ENCODE results near the gene ANTXRL.
"Not testable (repeated sequence)": the region's sequence is repeated elsewhere in the genome, so short reads cannot be mapped to it uniquely, and the experiment has no call there.

Gene ANTXRL

DNA sequence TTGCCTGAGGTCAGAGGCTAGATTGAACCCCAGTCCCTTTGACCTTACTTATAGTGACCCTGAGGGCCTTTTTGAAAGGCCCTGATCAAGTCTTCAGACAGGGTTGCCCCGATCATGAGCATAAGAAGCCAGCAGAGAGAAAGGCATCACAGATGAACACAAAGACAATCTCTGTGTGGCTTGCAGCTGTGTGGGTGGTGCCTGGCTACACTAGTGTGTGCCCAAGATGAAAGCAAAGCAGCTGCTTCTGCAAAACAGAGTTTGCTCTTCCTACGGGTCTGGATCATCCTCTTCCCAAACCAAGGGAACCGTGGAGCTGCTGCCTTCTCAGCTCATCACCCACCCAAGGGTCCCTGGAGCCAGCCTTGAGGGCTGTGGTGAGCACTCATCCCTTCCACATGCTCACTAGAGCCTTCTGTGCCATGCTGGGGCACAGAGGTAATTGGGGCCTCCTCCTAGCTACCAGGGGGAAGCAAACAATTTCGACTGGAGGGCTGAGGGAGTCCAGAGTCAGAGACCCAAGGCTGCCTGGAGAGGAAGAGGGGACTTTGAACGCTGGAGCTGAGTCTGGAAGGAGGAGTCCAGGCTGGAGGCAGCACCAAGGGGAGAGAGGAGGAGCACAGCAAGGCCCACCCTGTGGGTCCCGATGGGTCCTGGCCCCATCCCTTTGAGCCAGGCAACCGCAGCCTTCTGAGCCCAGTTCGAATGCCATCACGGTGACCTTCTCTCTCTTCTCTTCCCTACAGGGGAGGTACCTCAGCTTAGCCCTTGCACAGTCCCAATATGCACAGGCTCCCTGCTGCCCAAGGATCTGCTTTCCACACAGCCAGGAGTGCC is 42.3 kb downstream of the ANTXRL start:
- Histone ChIP-seq H3K27ac (ENCODE audit: insufficient read depth in 1 of 2, low read depth in 1 of 2, low read length in 2 of 2, poor library complexity in 1 of 2, severe bottlenecking in 2 of 2) (no peak overlapping the region), H3K4me1 (ENCODE audit: control extremely low read depth in 1 of 4, control insufficient read depth in 4 of 4, insufficient read depth in 4 of 4, low read length in 3 of 4) (no peaks in the 10 kb centered on the region), H3K36me3 (ENCODE audit: control insufficient read depth in 4 of 4, insufficient read depth in 4 of 4, low read length in 3 of 4) (no peaks in the 10 kb centered on the region), H3K4me3 (ENCODE audit: control insufficient read depth in 1 of 7, extremely low read depth in 1 of 7, insufficient read depth in 4 of 7, low read depth in 2 of 7, low read length in 6 of 7) (no peak overlapping the region), H3K27me3 (replicated peaks in 2 of 5; ENCODE audit: control insufficient read depth in 4 of 5, insufficient read depth in 5 of 5, low read length in 4 of 5) (no peaks in the 10 kb centered on the region), H3K9me3 (ENCODE audit: control extremely low read depth in 1 of 5, control insufficient read depth in 4 of 5, insufficient read depth in 2 of 5, low read depth in 1 of 5, low read length in 4 of 5) (no peaks in the 10 kb centered on the region)
- DNase-seq: no peak
- 94% methylated on average over 9 of the region's 9 CpGs for WGBS (ENCODE audit: insufficient coverage)
- ChIA-PET CTCF (no interaction called here), POLR2A (no interaction called here)

- Histone ChIP-seq H3K27me3 (replicated peaks in 2 of 5; ENCODE audit: control insufficient read depth in 4 of 5, insufficient read depth in 5 of 5, low read length in 4 of 5) (no peaks in the 10 kb centered on the region), H3K36me3 (ENCODE audit: control insufficient read depth in 4 of 4, insufficient read depth in 4 of 4, low read length in 3 of 4) (no peaks in the 10 kb centered on the region), H3K4me3 (ENCODE audit: control insufficient read depth in 1 of 7, extremely low read depth in 1 of 7, insufficient read depth in 4 of 7, low read depth in 2 of 7, low read length in 6 of 7) (no peak overlapping the region), H3K9me3 (ENCODE audit: control extremely low read depth in 1 of 5, control insufficient read depth in 4 of 5, insufficient read depth in 2 of 5, low read depth in 1 of 5, low read length in 4 of 5) (no peaks in the 10 kb centered on the region), H3K4me1 (ENCODE audit: control extremely low read depth in 1 of 4, control insufficient read depth in 4 of 4, insufficient read depth in 4 of 4, low read length in 3 of 4) (no peaks in the 10 kb centered on the region), H3K27ac (ENCODE audit: insufficient read depth in 1 of 2, low read depth in 1 of 2, low read length in 2 of 2, poor library complexity in 1 of 2, severe bottlenecking in 2 of 2) (no peak overlapping the region)
- CTCF ChIA-PET: no interaction called here
- POLR2A ChIA-PET: no interaction called here
- no peak for DNase-seq
- 92% methylated on average over 8 of the region's 8 CpGs for WGBS (ENCODE audit: insufficient coverage)
These were observed 42.9 kb downstream of the ANTXRL start for GRCh38 chr10:46329690-46330016.

DNA sequence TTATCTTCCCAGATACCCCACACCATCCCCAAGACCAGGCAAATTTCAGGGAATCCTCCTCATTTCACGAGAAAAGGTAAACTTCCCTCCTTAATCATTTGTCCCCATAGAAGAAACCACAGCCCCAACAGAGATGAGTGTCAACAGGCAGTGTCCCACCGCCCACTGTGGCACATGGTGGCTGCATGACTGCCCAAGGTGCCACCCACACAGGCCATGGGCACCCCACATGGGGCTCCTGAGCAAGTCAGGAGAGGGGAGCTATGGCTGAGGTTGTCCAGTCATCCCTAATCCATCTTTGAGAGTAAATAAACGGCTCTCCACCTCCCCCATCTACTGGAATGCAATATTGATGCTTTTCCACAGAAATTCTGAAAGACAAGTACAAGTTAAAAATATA is 44.1 kb downstream of the ANTXRL start:
- no peaks in the 10 kb centered on the region for H3K4me1 ChIP-seq (ENCODE audit: control extremely low read depth in 1 of 4, control insufficient read depth in 4 of 4, insufficient read depth in 4 of 4, low read length in 3 of 4)
- DNase-seq: no peak
- no peaks in the 10 kb centered on the region for H3K36me3 ChIP-seq (ENCODE audit: control insufficient read depth in 4 of 4, insufficient read depth in 4 of 4, low read length in 3 of 4)
- no peaks in the 10 kb centered on the region for H3K9me3 ChIP-seq (ENCODE audit: control extremely low read depth in 1 of 5, control insufficient read depth in 4 of 5, insufficient read depth in 2 of 5, low read depth in 1 of 5, low read length in 4 of 5)
- no peak overlapping the region for H3K27ac ChIP-seq (ENCODE audit: insufficient read depth in 1 of 2, low read depth in 1 of 2, low read length in 2 of 2, poor library complexity in 1 of 2, severe bottlenecking in 2 of 2)
- no peaks in the 10 kb centered on the region for H3K27me3 ChIP-seq (replicated peaks in 2 of 5; ENCODE audit: control insufficient read depth in 4 of 5, insufficient read depth in 5 of 5, low read length in 4 of 5)
- ChIA-PET CTCF (interaction anchor here (0.9 kb wide), 1 partner anchor 102 kb away, joined by 3 read pairs; no protein-coding TSS in a partner anchor), POLR2A (no interaction called here)
- no peak overlapping the region for H3K4me3 ChIP-seq (ENCODE audit: control insufficient read depth in 1 of 7, extremely low read depth in 1 of 7, insufficient read depth in 4 of 7, low read depth in 2 of 7, low read length in 6 of 7)
- WGBS (ENCODE audit: insufficient coverage): no CpG with 5 or more reads among the region's 3 CpGs

DNA sequence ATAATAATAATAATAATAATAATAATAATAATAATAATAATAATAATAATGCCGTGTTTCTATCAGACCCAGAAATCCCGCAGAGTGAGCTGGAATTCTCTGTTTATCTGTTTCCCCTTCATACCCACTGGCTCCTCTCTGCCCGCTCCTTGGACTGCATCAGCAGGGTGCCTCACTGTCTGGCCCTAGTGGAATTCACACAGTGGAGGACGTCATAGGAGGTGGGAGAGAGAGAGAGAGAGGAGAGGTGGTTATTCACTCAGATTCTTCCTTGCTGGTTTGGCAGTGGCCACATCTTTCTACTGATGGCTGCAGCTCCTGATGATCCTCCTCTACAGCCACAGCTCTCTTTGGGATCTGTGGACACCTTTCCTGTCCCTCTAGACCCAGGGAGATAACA is 78.7 kb downstream of the ANTXRL start:
- POLR2A ChIA-PET; H3K4me3 ChIP-seq (ENCODE audit: control insufficient read depth in 1 of 7, extremely low read depth in 1 of 7, insufficient read depth in 4 of 7, low read depth in 2 of 7, low read length in 6 of 7); H3K4me1 ChIP-seq (ENCODE audit: control extremely low read depth in 1 of 4, control insufficient read depth in 4 of 4, insufficient read depth in 4 of 4, low read length in 3 of 4); CTCF ChIA-PET; H3K36me3 ChIP-seq (ENCODE audit: control insufficient read depth in 4 of 4, insufficient read depth in 4 of 4, low read length in 3 of 4); DNase-seq; H3K27me3 ChIP-seq (replicated peaks in 2 of 5; ENCODE audit: control insufficient read depth in 4 of 5, insufficient read depth in 5 of 5, low read length in 4 of 5); H3K9me3 ChIP-seq (ENCODE audit: control extremely low read depth in 1 of 5, control insufficient read depth in 4 of 5, insufficient read depth in 2 of 5, low read depth in 1 of 5, low read length in 4 of 5); H3K27ac ChIP-seq (ENCODE audit: insufficient read depth in 1 of 2, low read depth in 1 of 2, low read length in 2 of 2, poor library complexity in 1 of 2, severe bottlenecking in 2 of 2): not testable (repeated sequence)
- WGBS (ENCODE audit: insufficient coverage): no CpG with 5 or more reads among the region's 4 CpGs

DNA sequence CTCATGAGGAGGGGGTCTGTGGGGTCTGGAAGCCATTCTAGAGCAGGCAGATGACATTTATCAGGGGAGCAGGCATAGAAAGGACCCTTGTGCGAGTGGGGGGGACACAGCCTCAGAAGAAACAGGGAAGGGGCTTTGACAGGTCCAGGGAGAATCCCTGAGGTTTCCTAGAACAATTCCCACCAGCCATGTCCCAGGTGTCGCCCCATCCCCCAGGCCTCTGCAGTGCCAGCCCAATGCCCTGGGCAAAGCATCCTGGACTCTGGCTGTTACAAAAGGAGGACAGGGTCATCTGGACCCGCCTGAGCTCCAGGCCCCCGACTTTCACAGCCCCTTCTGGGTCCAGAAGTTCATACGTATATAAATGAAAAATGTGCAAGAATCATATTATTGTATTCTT is 80.4 kb downstream of the ANTXRL start:
- H3K4me1 ChIP-seq (ENCODE audit: control extremely low read depth in 1 of 4, control insufficient read depth in 4 of 4, insufficient read depth in 4 of 4, low read length in 3 of 4); H3K36me3 ChIP-seq (ENCODE audit: control insufficient read depth in 4 of 4, insufficient read depth in 4 of 4, low read length in 3 of 4); DNase-seq; H3K9me3 ChIP-seq (ENCODE audit: control extremely low read depth in 1 of 5, control insufficient read depth in 4 of 5, insufficient read depth in 2 of 5, low read depth in 1 of 5, low read length in 4 of 5); H3K4me3 ChIP-seq (ENCODE audit: control insufficient read depth in 1 of 7, extremely low read depth in 1 of 7, insufficient read depth in 4 of 7, low read depth in 2 of 7, low read length in 6 of 7); H3K27me3 ChIP-seq (replicated peaks in 2 of 5; ENCODE audit: control insufficient read depth in 4 of 5, insufficient read depth in 5 of 5, low read length in 4 of 5); CTCF ChIA-PET; POLR2A ChIA-PET; H3K27ac ChIP-seq (ENCODE audit: insufficient read depth in 1 of 2, low read depth in 1 of 2, low read length in 2 of 2, poor library complexity in 1 of 2, severe bottlenecking in 2 of 2): not testable (repeated sequence)
- WGBS (ENCODE audit: insufficient coverage): no CpG with 5 or more reads among the region's 5 CpGs

DNA sequence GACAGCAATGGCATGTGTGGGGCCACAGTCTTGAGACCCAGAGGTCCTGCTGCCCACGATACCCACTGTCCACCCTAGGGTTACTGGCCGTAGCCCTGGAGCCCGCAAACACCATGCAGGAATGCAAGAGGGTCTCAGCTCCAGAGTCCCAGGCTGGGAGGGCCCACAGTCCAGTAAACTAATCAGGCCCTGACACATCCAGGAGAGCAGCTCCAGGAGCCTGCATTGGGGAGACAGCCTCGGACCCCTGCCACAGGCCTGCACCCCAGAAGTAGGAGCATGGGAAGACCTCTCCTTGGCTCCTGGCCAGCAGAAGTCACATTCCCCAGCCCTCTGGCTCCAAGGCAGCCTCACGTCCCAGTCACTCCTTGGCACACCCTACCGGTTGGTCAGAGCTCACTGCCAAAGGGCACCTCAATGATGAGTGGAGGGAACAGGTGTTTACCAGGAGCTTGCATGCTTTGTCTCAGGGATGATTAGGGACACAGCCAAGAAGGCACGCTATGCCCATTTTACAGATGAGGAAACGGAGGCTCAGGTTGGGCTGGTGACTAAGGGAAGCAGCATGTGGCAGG is 81.0 kb downstream of the ANTXRL start:
- H3K4me3 ChIP-seq (ENCODE audit: control insufficient read depth in 1 of 7, extremely low read depth in 1 of 7, insufficient read depth in 4 of 7, low read depth in 2 of 7, low read length in 6 of 7); POLR2A ChIA-PET; CTCF ChIA-PET: not testable (repeated sequence)

GRCh38 chr10:46368956-46369355 is 82.2 kb downstream of the ANTXRL start:
- H3K36me3 ChIP-seq (ENCODE audit: control insufficient read depth in 4 of 4, insufficient read depth in 4 of 4, low read length in 3 of 4); H3K4me1 ChIP-seq (ENCODE audit: control extremely low read depth in 1 of 4, control insufficient read depth in 4 of 4, insufficient read depth in 4 of 4, low read length in 3 of 4); DNase-seq; CTCF ChIA-PET; H3K9me3 ChIP-seq (ENCODE audit: control extremely low read depth in 1 of 5, control insufficient read depth in 4 of 5, insufficient read depth in 2 of 5, low read depth in 1 of 5, low read length in 4 of 5); H3K27me3 ChIP-seq (replicated peaks in 2 of 5; ENCODE audit: control insufficient read depth in 4 of 5, insufficient read depth in 5 of 5, low read length in 4 of 5); POLR2A ChIA-PET; H3K27ac ChIP-seq (ENCODE audit: insufficient read depth in 1 of 2, low read depth in 1 of 2, low read length in 2 of 2, poor library complexity in 1 of 2, severe bottlenecking in 2 of 2); H3K4me3 ChIP-seq (ENCODE audit: control insufficient read depth in 1 of 7, extremely low read depth in 1 of 7, insufficient read depth in 4 of 7, low read depth in 2 of 7, low read length in 6 of 7): not testable (repeated sequence)
- WGBS (ENCODE audit: insufficient coverage): 100% methylated on average over 3 of the region's 11 CpGs

More for the DNA sequence above, 81.0 kb downstream of the ANTXRL start:
- 100% methylated on average over 1 of the region's 8 CpGs for WGBS (ENCODE audit: insufficient coverage)
- H3K4me1 ChIP-seq (ENCODE audit: control extremely low read depth in 1 of 4, control insufficient read depth in 4 of 4, insufficient read depth in 4 of 4, low read length in 3 of 4); H3K9me3 ChIP-seq (ENCODE audit: control extremely low read depth in 1 of 5, control insufficient read depth in 4 of 5, insufficient read depth in 2 of 5, low read depth in 1 of 5, low read length in 4 of 5); DNase-seq; H3K36me3 ChIP-seq (ENCODE audit: control insufficient read depth in 4 of 4, insufficient read depth in 4 of 4, low read length in 3 of 4); H3K27ac ChIP-seq (ENCODE audit: insufficient read depth in 1 of 2, low read depth in 1 of 2, low read length in 2 of 2, poor library complexity in 1 of 2, severe bottlenecking in 2 of 2); H3K27me3 ChIP-seq (replicated peaks in 2 of 5; ENCODE audit: control insufficient read depth in 4 of 5, insufficient read depth in 5 of 5, low read length in 4 of 5): not testable (repeated sequence)

Data from common myeloid progenitor, CD34-positive (primary cell).